GM18909 (cell line): ENCODE data around the gene GMIP.

Experiments used
- ATAC-seq: cut with Tn5 transposase; IDR thresholded peaks from one replicate; pipeline ENCODE4 v1.9.1; 2021; ENCODE audit warnings: mild to moderate bottlenecking; ENCODE audit not compliant: unreplicated experiment, poor library complexity

Gene GMIP

GRCh38 chr19:19579533-19580361 lies 63.7 kb downstream of the GMIP start:
- no peak for ATAC-seq
